HCT116 (cell line): ENCODE data around the gene TBPL1.

Experiments used
- CEBPB ChIP-seq: IDR thresholded peaks from 2 replicates; pipeline ENCODE4 v1.6.1; 2012; ENCODE audit warnings: low read depth
- CTCF ChIP-seq, 3 experiments: fragments of 200-600 bp in 1 of 3; sonication (generic) in 1 of 3; IDR thresholded peaks in 2 of 3; conservative IDR thresholded peaks in 1 of 3; 2 replicates each; pipeline ENCODE4 v1.5.1; 2012 to 2017; ENCODE audit warnings: low read depth in 2 of 3, low read length in 2 of 3, antibody characterized with exemption in 1 of 3, borderline replicate concordance in 1 of 3, control low read depth in 1 of 3, mild to moderate bottlenecking in 1 of 3, mixed read lengths in 1 of 3, mixed run types in 1 of 3, moderate library complexity in 1 of 3; ENCODE audit not compliant: insufficient read depth in 1 of 3
- EZH2 ChIP-seq: fragments of 200-600 bp; sonication (generic); IDR thresholded peaks from 2 replicates; pipeline ENCODE4 v1.6.1; 2017; ENCODE audit warnings: antibody characterized with exemption, mixed run types

- TF ChIP-seq CTCF (IDR thresholded peaks at IDR 0.05 in 2 of 3, conservative IDR thresholded peaks at IDR 0.05 in 1 of 3; ENCODE audit: borderline replicate concordance in 1 of 3, insufficient read depth in 1 of 3, low read depth in 2 of 3, low read length in 2 of 3), result no peak
- TF ChIP-seq CEBPB, result no peak
- no peak for TF ChIP-seq EZH2
These were observed 52.8 kb downstream of the TBPL1 start for GRCh38 chr6:134005800-134006199.
